Measurements from ENCODE around the gene NFASC. TPM values are rescaled to one million over a fixed set of nuclear protein-coding genes. Genes with fewer than 3 reads are reported as not detected.

Gene NFASC
- total RNA-seq, 4 donors from 2014 or later, result 0.68 to 2.8 (median 1.7) TPM

DNA sequence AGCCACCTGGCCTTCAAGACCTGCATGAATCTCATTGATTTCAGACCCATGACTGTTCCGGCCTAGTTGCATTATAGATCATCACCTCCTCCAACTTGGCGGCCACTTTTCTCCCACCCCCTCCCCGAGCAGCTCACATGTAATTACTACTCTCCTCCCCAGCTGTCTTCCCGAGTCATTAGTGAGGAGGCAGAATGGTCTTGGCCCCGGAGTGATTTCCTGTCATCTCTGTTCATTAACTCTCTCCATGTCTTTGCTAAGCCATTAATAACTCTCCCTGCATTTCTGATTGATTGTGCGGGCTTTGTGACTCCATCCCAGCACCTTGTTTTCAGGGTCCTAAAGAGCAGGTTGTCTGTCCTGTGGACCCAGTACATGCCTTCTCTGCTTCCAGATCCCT lies 96.8 kb downstream of the NFASC start:
- TF ChIP-seq, protein P1, sequence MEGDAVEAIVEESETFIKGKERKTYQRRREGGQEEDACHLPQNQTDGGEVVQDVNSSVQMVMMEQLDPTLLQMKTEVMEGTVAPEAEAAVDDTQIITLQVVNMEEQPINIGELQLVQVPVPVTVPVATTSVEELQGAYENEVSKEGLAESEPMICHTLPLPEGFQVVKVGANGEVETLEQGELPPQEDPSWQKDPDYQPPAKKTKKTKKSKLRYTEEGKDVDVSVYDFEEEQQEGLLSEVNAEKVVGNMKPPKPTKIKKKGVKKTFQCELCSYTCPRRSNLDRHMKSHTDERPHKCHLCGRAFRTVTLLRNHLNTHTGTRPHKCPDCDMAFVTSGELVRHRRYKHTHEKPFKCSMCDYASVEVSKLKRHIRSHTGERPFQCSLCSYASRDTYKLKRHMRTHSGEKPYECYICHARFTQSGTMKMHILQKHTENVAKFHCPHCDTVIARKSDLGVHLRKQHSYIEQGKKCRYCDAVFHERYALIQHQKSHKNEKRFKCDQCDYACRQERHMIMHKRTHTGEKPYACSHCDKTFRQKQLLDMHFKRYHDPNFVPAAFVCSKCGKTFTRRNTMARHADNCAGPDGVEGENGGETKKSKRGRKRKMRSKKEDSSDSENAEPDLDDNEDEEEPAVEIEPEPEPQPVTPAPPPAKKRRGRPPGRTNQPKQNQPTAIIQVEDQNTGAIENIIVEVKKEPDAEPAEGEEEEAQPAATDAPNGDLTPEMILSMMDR (IDR thresholded peaks at IDR 0.05; ENCODE audit: low read depth), result no peak

DNA sequence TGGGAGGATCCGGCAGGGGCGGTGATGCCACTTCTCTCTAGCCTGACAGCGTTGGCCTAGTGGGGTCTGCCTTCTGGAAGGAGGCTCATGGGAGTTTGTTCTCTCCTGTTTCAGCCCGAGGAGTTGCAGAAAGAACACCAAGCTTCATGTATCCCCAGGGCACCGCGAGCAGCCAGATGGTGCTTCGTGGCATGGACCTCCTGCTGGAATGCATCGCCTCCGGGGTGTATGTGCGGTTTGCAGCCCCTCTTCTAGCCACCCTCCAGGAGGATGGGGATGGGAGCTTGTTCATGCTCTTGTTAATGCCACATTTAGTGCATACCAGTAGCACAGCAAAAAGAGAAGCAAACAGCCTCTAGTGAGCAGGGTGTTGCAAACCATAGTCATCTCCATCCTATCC lies 97.5 kb downstream of the NFASC start:
- TF ChIP-seq, protein P1 (IDR thresholded peaks at IDR 0.05; ENCODE audit: low read depth), result no peak

DNA sequence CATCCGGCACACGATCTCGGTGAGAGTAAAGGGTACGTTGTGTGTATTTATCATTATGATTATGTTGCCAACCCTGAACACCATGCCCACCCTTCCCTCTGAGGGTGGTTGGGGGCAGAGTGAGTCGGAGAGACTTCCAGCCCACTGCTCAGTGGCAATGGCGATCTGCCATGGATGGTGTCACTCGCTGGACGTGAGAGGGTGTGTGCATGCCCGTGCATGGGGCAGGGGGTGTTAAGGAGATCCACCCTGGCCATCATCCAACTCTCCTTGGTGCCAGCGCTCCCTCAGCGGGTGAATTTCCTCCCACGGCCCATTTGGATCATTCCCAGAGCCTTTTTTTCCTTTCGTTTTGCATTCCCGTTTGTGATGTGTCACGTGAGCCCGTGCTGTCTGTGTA lies 98.3 kb downstream of the NFASC start:
- TF ChIP-seq, protein P1 (IDR thresholded peaks at IDR 0.05; ENCODE audit: low read depth), result no peak

DNA sequence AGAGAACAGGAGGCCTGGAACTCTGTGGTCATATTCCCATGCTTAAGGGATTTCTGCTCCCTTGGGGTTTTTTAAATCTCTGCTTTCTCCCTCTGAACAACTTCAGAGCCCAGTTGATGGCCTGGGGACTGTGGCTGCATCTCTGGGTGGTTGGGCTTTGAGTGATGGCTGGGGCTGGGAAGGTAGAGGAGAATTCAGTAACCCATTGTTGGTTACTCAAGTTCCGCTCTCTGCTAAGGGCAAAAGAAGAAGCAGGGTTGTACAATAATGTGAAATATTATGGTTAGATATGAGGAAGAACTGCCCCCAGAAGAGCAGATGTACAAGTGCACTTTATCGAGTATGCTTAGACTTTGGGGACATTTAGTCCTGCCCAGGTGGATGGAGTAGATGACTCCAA lies 100.3 kb downstream of the NFASC start:
- TF ChIP-seq, protein P1 (IDR thresholded peaks at IDR 0.05; ENCODE audit: low read depth), result no peak

DNA sequence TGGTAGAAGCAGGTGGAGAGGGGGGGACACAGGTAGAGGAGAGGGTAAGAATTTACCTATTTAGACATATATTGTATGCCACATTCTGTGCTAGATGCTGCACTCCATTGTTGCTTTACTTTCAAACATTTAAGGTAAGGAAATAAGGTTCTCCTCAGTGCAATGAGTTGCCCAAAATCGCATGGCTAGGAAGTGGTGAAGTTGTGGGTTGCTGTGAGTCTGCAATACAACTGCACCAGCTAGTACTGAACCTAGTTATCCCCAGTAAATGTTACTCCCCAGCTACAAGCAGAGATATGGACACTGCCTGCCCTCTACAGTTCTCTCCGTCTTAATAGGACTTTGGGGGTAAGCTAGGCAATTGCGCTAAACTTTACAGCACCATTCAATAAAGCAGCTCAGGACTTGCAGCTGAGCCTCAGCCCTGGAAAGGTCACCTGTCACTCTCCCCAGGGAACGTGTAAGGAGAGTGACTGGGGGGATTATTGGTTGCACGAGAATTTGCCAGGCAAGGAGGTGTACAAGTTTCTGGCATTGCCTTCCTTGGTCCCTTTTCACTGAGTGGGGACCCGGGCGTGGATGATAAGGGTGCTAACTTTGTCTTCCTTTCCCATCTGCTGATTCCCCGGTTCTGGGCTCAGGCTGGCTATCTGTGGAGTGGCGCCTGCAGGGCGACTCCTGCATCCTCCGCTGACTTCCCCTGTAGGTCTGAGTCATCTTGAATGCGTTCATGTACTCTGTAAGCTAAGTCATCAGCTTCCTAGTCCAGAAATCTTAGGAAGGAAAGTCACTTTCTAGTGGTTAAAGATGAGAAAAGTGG lies 101.1 kb downstream of the NFASC start:
- TF ChIP-seq, protein P1 (IDR thresholded peaks at IDR 0.05; ENCODE audit: low read depth), result no peak

DNA sequence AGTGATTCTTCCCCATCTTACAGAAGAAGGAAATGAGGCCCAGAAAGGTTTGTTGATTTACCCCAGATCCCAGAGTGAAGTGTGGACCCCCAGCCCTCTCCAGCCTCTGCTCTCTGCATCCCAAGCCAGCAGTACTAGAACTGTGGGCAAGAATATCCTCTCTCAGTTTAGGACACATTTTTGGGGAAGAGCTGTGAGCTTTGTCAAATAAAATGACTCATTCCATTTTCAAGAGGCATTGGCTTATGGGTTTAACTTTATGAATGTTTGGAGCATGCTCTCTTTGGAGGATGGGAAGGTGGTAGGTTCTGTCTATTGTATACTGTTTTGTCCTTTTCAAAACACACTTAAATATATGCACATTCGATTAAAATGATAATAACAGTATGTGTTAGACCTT lies 101.8 kb downstream of the NFASC start:
- TF ChIP-seq, protein P1 (IDR thresholded peaks at IDR 0.05; ENCODE audit: low read depth), result no peak

DNA sequence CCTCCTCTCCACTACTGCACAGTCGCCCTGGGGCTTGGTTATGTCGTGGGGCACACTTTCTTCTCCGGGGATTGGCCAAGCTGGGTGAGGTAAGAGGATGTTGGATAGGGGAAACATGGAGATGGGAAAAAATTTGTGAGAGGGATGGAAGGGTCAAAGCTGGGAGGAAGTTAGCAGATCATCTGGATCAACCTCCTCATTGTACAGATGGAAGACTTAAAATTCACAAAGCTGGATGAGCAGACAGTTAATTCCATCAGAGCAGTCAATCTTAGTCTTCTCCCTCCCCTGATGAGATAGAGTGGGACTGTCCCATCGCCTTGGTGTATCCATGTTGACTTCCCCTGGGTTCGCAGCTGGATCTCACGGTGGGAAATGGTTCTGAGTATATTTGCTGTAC lies 102.8 kb downstream of the NFASC start:
- TF ChIP-seq, protein P1 (IDR thresholded peaks at IDR 0.05; ENCODE audit: low read depth), result no peak
